GM18499 (cell line): ENCODE results near the gene LIPA.

Source experiments
- ATAC-seq: cut with Tn5 transposase; IDR thresholded peaks from one replicate; pipeline ENCODE4 v1.9.1; 2021; ENCODE audit warnings: moderate number of reproducible peaks; ENCODE audit not compliant: insufficient read depth, unreplicated experiment

LIPA gene

GRCh38 chr10:89241486-89242344 lies 9.9 kb downstream of the LIPA start:
- ATAC-seq = no peak

GRCh38 chr10:89241026-89241425 lies 10.5 kb downstream of the LIPA start:
- no peak for ATAC-seq

- no peak for ATAC-seq
Observed at GRCh38 chr10:89240519-89240918, 11.1 kb downstream of the LIPA start.

GRCh38 chr10:89238956-89239644 lies 12.5 kb downstream of the LIPA start:
- no peak for ATAC-seq

GRCh38 chr10:89237849-89238248 lies 13.7 kb downstream of the LIPA start:
- no peak for ATAC-seq

- no peak for ATAC-seq
Observed at GRCh38 chr10:89236226-89236797, 15.3 kb downstream of the LIPA start.

- no peak for ATAC-seq
Observed at GRCh38 chr10:89235073-89235798, 16.3 kb downstream of the LIPA start.

GRCh38 chr10:89233033-89233432 lies 18.5 kb downstream of the LIPA start:
- ATAC-seq = no peak

GRCh38 chr10:89228962-89229361 lies 22.6 kb downstream of the LIPA start:
- no peak for ATAC-seq

GRCh38 chr10:89228146-89228545 lies 23.4 kb downstream of the LIPA start:
- ATAC-seq = no peak

GRCh38 chr10:89226891-89227290 lies 24.7 kb downstream of the LIPA start:
- ATAC-seq = no peak

- no peak for ATAC-seq
Observed at GRCh38 chr10:89224739-89225443, 26.7 kb downstream of the LIPA start.

- no peak for ATAC-seq
Observed at GRCh38 chr10:89221919-89222318, 29.7 kb downstream of the LIPA start.

- ATAC-seq = no peak
Observed at GRCh38 chr10:89219513-89220218, 31.9 kb downstream of the LIPA start.

GRCh38 chr10:89217057-89217990 lies 34.3 kb downstream of the LIPA start:
- no peak for ATAC-seq

- ATAC-seq = no peak
Observed at GRCh38 chr10:89216056-89216455, 35.5 kb downstream of the LIPA start.

- no peak for ATAC-seq
Observed at GRCh38 chr10:89215511-89215910, 36.1 kb downstream of the LIPA start.

GRCh38 chr10:89214566-89215165 lies 36.9 kb downstream of the LIPA start:
- no peak for ATAC-seq
